Endodermal cell (in vitro differentiated cells): Measurements from ENCODE around the gene TCF4. TPM values are rescaled to one million over a fixed set of nuclear protein-coding genes. Genes with fewer than 3 reads are reported as not detected.

Experiments used
- DNase-seq: peaks from one replicate; pipeline ENCODE4 v3.0.0-alpha.2; 2017
- H3K27ac ChIP-seq: 2 replicates; pipeline ENCODE4 v1.5.1; 2013; ENCODE audit warnings: mild to moderate bottlenecking, low read depth, low read length, moderate library complexity
- H3K27me3 ChIP-seq: 2 replicates; pipeline ENCODE4 v1.6.1; 2013; ENCODE audit warnings: mild to moderate bottlenecking, low read length, moderate library complexity; ENCODE audit not compliant: insufficient read depth, control insufficient read depth, poor library complexity, severe bottlenecking
- H3K36me3 ChIP-seq: 2 replicates; pipeline ENCODE4 v1.7.0; 2013; ENCODE audit warnings: mild to moderate bottlenecking, low read length, moderate library complexity; ENCODE audit not compliant: control insufficient read depth, insufficient read depth
- H3K4me1 ChIP-seq: one replicate; pipeline ENCODE4 v1.7.0; 2013; ENCODE audit warnings: low read length; ENCODE audit not compliant: control insufficient read depth, insufficient read depth
- H3K4me3 ChIP-seq: 2 replicates; pipeline ENCODE4 v1.5.1; 2013; ENCODE audit warnings: mild to moderate bottlenecking, low read length, moderate library complexity
- H3K9ac ChIP-seq: 2 replicates; pipeline ENCODE4 v1.6.1; 2013; ENCODE audit warnings: mild to moderate bottlenecking, low read length, moderate library complexity; ENCODE audit not compliant: poor library complexity, severe bottlenecking; ENCODE audit errors: extremely low read depth
- H3K9me3 ChIP-seq: 2 replicates; pipeline ENCODE4 v1.6.1; 2013; ENCODE audit warnings: mild to moderate bottlenecking, low read length, moderate library complexity; ENCODE audit not compliant: control insufficient read depth
- H3K27ac Mint-ChIP-seq: 2 replicates; pipeline ENCODE4 v1.8.0; 2020; ENCODE audit warnings: mixed read lengths
- H3K27me3 Mint-ChIP-seq: 2 replicates; pipeline ENCODE4 v1.8.0; 2021; ENCODE audit warnings: mild to moderate bottlenecking, mixed read lengths; ENCODE audit not compliant: insufficient read depth
- H3K36me3 Mint-ChIP-seq: 2 replicates; pipeline ENCODE4 v1.8.0; 2020; ENCODE audit warnings: low read depth, mixed read lengths
- H3K4me1 Mint-ChIP-seq: 2 replicates; pipeline ENCODE4 v1.8.0; 2020; ENCODE audit warnings: mixed read lengths
- H3K4me3 Mint-ChIP-seq: 2 replicates; pipeline ENCODE4 v1.8.0; 2020; ENCODE audit warnings: mild to moderate bottlenecking, moderate library complexity, mixed read lengths
- H3K9me3 Mint-ChIP-seq: 2 replicates; pipeline ENCODE4 v1.8.0; 2020; ENCODE audit warnings: mild to moderate bottlenecking, mixed read lengths
- WGBS, 2 experiments: methylation state at CpG; one replicate each; pipeline versions ENCODE4 v1.1.5 to v1.1.7; 2013; ENCODE audit warnings: missing lambda C conversion rate in 2 of 2, mixed read lengths in 1 of 2; ENCODE audit not compliant: insufficient coverage in 1 of 2, insufficient read length in 1 of 2; 5-methylcytosine and 5-hydroxymethylcytosine counted together
- total RNA-seq, 2 donors: library from RNA; stranded (reverse); fragmentation: NEBNext Ultra II Directional in 1 of 2; extraction: Animal tissue kit (Norgen Biotek cat#: 25700) in 1 of 2; gene quantifications; 2 replicates in 1 of 2; 3 replicates in 1 of 2; pipeline ENCODE4 v1.2.1, GENCODE V29; 2021
- TF ChIP-seq, protein P1 (sequence below): fragments of 200-600 bp; sonication (generic); conservative IDR thresholded peaks from 2 replicates; pipeline ENCODE4 v1.5.0; 2021; ENCODE audit warnings: antibody characterized with exemption, mild to moderate bottlenecking

The TCF4 gene
- total RNA-seq, 2 donors from 2014 or later = 40.4 to 58.5 TPM

DNA sequence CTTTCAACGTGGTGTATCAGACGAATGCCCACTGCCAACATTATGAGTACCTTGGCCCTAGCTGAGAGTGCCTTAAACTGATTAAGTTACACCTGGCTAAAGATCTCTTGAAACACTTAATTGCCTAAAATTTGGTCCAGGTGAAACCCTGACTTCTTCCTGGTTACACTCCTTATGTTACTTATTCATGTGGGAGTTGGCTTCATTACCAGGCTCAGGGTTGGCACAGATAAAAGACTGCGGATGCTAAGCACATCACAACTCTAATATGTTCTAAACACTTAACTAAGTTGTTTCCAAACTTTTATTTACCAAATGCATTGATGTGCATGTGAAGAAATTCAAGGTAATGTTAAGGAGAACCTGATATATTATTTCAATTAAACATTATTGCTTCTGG lies 298.9 kb downstream of the TCF4 start:
- Mint-ChIP-seq H3K4me1 (peaks cover 4% of the 10 kb centered on the region), H3K4me3 (no peak overlapping the region), H3K27ac (no peak overlapping the region), H3K9me3 (no peaks in the 10 kb centered on the region), H3K36me3 (no peaks in the 10 kb centered on the region), H3K27me3 (no peaks in the 10 kb centered on the region)
- Histone ChIP-seq H3K27ac (no peak overlapping the region), H3K36me3 (no peaks in the 10 kb centered on the region), H3K9ac (no peak overlapping the region), H3K4me1 (no peaks in the 10 kb centered on the region), H3K9me3 (no peaks in the 10 kb centered on the region), H3K27me3 (no peaks in the 10 kb centered on the region), H3K4me3 (no peak overlapping the region)
- TF ChIP-seq, protein P1, sequence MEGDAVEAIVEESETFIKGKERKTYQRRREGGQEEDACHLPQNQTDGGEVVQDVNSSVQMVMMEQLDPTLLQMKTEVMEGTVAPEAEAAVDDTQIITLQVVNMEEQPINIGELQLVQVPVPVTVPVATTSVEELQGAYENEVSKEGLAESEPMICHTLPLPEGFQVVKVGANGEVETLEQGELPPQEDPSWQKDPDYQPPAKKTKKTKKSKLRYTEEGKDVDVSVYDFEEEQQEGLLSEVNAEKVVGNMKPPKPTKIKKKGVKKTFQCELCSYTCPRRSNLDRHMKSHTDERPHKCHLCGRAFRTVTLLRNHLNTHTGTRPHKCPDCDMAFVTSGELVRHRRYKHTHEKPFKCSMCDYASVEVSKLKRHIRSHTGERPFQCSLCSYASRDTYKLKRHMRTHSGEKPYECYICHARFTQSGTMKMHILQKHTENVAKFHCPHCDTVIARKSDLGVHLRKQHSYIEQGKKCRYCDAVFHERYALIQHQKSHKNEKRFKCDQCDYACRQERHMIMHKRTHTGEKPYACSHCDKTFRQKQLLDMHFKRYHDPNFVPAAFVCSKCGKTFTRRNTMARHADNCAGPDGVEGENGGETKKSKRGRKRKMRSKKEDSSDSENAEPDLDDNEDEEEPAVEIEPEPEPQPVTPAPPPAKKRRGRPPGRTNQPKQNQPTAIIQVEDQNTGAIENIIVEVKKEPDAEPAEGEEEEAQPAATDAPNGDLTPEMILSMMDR = no peak
- WGBS, 2 experiments = 91 to 100% methylated on average over 2 to 3 of the region's 3 CpGs
- no peak for DNase-seq

DNA sequence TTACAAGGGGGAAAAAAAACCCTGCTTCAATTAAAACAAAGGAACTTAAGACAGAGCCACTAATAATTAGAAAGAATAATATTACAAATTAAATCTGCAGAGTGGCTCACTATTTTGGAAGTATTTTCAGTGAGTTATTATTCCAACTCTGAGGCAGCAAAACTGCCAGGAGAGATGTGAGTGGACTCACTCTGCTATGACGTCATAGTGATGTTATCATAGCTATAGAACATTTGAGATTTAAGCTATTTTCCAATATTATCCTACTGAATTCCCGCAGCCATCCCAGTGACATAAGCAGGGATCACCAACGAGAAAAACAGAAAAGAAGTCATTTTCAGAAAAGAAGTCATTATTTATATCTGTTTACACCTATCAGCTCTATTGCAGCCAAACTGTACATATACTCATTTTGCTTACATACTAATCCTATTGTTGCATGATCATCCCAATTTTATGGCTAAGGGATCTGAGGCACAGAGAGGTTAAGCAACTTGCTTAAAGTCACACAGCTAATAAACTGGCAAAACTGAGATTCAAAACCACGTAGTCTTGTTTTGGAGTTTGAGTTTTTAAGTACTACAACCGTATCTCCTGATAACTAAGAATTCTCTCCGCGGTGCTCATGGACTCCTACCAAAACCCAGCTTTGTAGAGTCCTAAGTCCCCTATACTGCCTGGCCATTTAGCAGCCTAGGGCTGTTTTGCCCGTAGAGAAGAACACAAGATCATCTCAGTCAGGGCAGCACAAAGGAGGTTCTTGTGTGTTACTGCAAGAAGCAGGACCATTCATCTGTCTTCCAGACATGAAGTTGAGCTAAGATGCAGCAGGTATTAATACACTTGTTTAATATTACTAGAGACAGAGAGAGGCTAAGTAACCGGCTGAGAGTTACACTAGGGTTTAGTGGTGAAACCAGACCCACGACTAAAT lies 299.8 kb downstream of the TCF4 start:
- TF ChIP-seq, protein P1 = no peak
- H3K9me3 ChIP-seq = no peaks in the 10 kb centered on the region
- Mint-ChIP-seq H3K27ac (no peak overlapping the region), H3K36me3 (no peaks in the 10 kb centered on the region), H3K4me1 (peaks cover 4% of the 10 kb centered on the region), H3K4me3 (no peak overlapping the region), H3K27me3 (no peaks in the 10 kb centered on the region), H3K9me3 (no peaks in the 10 kb centered on the region)
- no peaks in the 10 kb centered on the region for H3K27me3 ChIP-seq
- H3K4me1 ChIP-seq = no peaks in the 10 kb centered on the region
- H3K4me3 ChIP-seq = no peak overlapping the region
- 93 to 94% methylated on average over 5 to 10 of the region's 10 CpGs for WGBS, 2 experiments
- no peaks in the 10 kb centered on the region for H3K36me3 ChIP-seq
- no peak for DNase-seq
- H3K9ac ChIP-seq = no peak overlapping the region
- no peak overlapping the region for H3K27ac ChIP-seq

DNA sequence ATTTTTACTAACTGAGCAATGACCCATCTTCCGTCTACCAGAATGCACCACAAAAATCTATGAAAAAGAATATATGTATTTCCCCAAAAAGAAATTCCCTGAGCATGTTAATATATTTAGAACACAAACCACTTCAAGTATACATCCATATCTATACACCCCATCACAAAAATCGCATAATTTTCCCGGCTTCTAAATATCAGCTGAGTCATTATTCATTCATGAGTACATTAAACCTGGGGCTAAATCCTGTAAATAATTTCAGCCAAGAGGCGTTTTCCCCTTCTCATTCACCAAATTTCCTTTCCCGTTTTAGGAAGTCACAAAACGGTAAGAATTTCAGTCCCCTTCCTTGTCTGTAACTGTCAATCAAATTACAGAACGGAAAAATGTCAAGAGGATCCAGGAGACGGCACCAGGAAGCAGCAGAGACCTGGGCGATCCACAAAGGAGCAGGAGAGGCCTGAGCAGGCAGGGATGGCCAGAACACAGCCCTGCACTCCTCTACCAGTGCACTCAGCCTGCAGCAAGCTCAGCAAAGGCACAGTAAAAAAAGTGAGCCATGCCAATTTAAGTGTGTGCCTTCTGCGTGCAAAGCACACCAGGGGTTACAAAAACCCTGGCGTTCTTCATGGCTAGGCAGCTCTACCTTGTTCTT lies 300.7 kb downstream of the TCF4 start:
- Histone ChIP-seq H3K36me3 (no peaks in the 10 kb centered on the region), H3K9ac (no peak overlapping the region), H3K4me1 (no peaks in the 10 kb centered on the region), H3K4me3 (no peak overlapping the region), H3K27me3 (no peaks in the 10 kb centered on the region), H3K9me3 (no peaks in the 10 kb centered on the region), H3K27ac (no peak overlapping the region)
- H3K4me3 Mint-ChIP-seq = no peak overlapping the region
- TF ChIP-seq, protein P1 = no peak
- H3K4me1 Mint-ChIP-seq = peaks cover 4% of the 10 kb centered on the region
- no peak for DNase-seq
- 88 to 89% methylated on average over 10 to 11 of the region's 11 CpGs for WGBS, 2 experiments
- no peaks in the 10 kb centered on the region for H3K9me3 Mint-ChIP-seq
- H3K27ac Mint-ChIP-seq = peak overlapping the region; percentile 67
- H3K27me3 Mint-ChIP-seq = no peaks in the 10 kb centered on the region
- H3K36me3 Mint-ChIP-seq = no peaks in the 10 kb centered on the region
